ENCODE measurements around the gene LDLRAD1. TPM values are rescaled to one million over a fixed set of nuclear protein-coding genes. Genes with fewer than 3 reads are reported as not detected.

Gene LDLRAD1
- total and polyA plus RNA-seq, 12 donors = 0.32 to 8.8 (median 1.3) TPM; not detected in 1

GRCh38 chr1:54011316-54012007, 6.5 kb downstream of the LDLRAD1 start:
- 80 to 87% (median 82%) methylated on average over 9 of the region's 9 CpGs for WGBS, 4 donors
- peak in 1 of 7 donors; percentile 3 for DNase-seq
- no peak for TF ChIP-seq POLR2A (IDR thresholded peaks at IDR 0.05)
- no peak for TF ChIP-seq CTCF (IDR thresholded peaks at IDR 0.05)
- no peak overlapping the region for H3K4me3 ChIP-seq
- no peaks in the 10 kb centered on the region for H3K9me3 ChIP-seq (replicated peaks in 1 of 3)
- H3K27ac ChIP-seq = no peak overlapping the region
- H3K36me3 ChIP-seq (replicated peaks in 1 of 2) = no peaks in the 10 kb centered on the region
- intact Hi-C loops (cut with DNase I) = no loop called here
- H3K27me3 ChIP-seq = no peaks in the 10 kb centered on the region
- no peaks in the 10 kb centered on the region for H3K4me1 ChIP-seq (replicated peaks in 1 of 2)

DNA sequence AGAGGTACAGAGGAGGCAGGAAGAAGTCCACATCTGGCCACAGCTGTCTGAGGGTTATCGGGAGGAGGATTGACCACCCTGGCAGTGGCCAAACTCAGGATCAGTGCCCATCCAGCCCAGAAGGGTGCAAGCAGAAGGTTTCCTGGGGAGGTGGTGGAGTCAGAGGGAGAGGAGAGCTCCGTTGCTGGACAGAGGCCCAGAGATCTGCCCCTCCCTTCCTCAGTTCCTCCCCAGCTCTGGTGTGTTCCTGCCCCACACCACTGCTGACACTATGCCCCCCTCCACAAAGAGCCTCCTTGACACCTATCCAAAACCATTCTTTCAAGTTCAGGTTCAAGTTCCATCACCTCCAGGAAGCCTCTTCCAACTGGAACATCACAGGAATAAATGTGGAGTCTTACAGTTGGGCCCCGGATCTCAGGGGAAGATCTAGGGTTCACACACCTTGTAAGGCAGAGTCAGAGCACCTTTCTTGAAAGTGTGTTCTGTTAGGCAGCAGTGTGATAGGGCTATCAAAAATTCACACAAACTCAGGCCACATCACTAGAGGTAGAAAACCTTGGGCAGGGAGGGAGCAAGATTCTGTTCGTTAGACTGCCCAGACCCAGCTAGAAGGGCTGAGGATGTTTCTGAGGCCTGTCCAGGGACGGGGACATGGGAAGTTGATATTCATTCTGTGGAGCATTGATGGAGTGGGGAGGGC, 7.4 kb downstream of the LDLRAD1 start:
- 66 to 77% (median 75%) methylated on average over 5 of the region's 5 CpGs for WGBS, 4 donors
- Histone ChIP-seq H3K27me3 (no peaks in the 10 kb centered on the region), H3K27ac (no peak overlapping the region), H3K4me3 (no peak overlapping the region), H3K36me3 (replicated peaks in 1 of 2) (no peaks in the 10 kb centered on the region), H3K9me3 (replicated peaks in 1 of 3) (no peaks in the 10 kb centered on the region), H3K4me1 (replicated peaks in 1 of 2) (no peaks in the 10 kb centered on the region)
- no peak for TF ChIP-seq POLR2A (IDR thresholded peaks at IDR 0.05)
- no peak for TF ChIP-seq CTCF (IDR thresholded peaks at IDR 0.05)
- peak in 1 of 7 donors; percentile 9 for DNase-seq
- intact Hi-C loops (cut with DNase I) = no loop called here

GRCh38 chr1:54009406-54009805, 8.6 kb downstream of the LDLRAD1 start:
- no peaks in the 10 kb centered on the region for H3K4me1 ChIP-seq (replicated peaks in 1 of 2)
- no peaks in the 10 kb centered on the region for H3K36me3 ChIP-seq (replicated peaks in 1 of 2)
- 66 to 89% (median 85%) methylated on average over 4 of the region's 4 CpGs for WGBS, 4 donors
- no peak overlapping the region for H3K27ac ChIP-seq
- DNase-seq = no peak
- TF ChIP-seq POLR2A (IDR thresholded peaks at IDR 0.05) (no peak), CTCF (IDR thresholded peaks at IDR 0.05) (no peak)
- intact Hi-C loops (cut with DNase I) = no loop called here
- H3K9me3 ChIP-seq (replicated peaks in 1 of 3) = no peaks in the 10 kb centered on the region
- H3K27me3 ChIP-seq = no peaks in the 10 kb centered on the region
- no peak overlapping the region for H3K4me3 ChIP-seq

DNA sequence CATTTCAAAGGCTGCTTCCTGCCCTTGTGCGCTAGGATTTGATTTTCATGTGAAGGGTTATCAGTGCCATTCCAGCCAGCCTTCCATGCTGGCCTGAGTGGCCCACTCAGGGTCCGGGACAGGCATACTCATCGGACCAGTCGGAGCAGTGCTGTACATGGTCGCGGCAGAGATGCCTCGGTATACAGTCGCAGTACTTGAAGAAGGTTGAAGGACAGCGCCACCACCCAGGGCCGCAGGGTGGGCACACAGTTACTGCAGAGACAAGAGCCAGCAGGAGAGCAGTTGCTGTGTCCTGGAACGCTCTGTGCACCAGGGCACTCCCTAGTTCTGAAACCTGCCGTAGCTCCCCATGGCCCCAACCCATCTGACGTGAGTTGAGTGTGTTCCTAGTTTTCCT, 9.1 kb downstream of the LDLRAD1 start:
- 85 to 90% (median 88%) methylated on average over 8 to 13 of the region's 13 CpGs for WGBS, 4 donors

More for the DNA sequence above, 9.1 kb downstream of the LDLRAD1 start:
- TF ChIP-seq CTCF (IDR thresholded peaks at IDR 0.05) (no peak), POLR2A (IDR thresholded peaks at IDR 0.05) (no peak)
- no peaks in the 10 kb centered on the region for H3K9me3 ChIP-seq (replicated peaks in 1 of 3)
- no peak overlapping the region for H3K4me3 ChIP-seq
- peak in 1 of 7 donors; percentile 4 for DNase-seq
- no peaks in the 10 kb centered on the region for H3K27me3 ChIP-seq
- no peaks in the 10 kb centered on the region for H3K4me1 ChIP-seq (replicated peaks in 1 of 2)
- no peaks in the 10 kb centered on the region for H3K36me3 ChIP-seq (replicated peaks in 1 of 2)
- H3K27ac ChIP-seq = no peak overlapping the region
- intact Hi-C loops (cut with DNase I) = no loop called here
